Measurements from ENCODE around the gene TGFB1I1.
"Not testable (repeated sequence)": the region's sequence is repeated elsewhere in the genome, so short reads cannot be mapped to it uniquely, and the experiment has no call there.

TGFB1I1 gene

GRCh38 chr16:31522071-31522470 is 50.1 kb downstream of the TGFB1I1 start:
- no peak for FAIRE-seq

- FAIRE-seq: not testable (repeated sequence)
Measured at GRCh38 chr16:31523768-31524167, 51.8 kb downstream of the TGFB1I1 start.

- FAIRE-seq: no peak
Measured at GRCh38 chr16:31525113-31525512, 53.2 kb downstream of the TGFB1I1 start.

All from A204.1 (cell line).